Lung (tissue), 12 donors: ENCODE measurements around the gene IFTAP. TPM values are rescaled to one million over a fixed set of nuclear protein-coding genes. Genes with fewer than 3 reads are reported as not detected.

ENCODE experiments used
- ATAC-seq: fragments of 200-7000 bp; cut with Tn5 transposase; one replicate; pipeline ENCODE4 v1.9.1; 2020; ENCODE audit warnings: moderate number of reproducible peaks; ENCODE audit not compliant: insufficient read depth, low FRiP score
- DNase-seq, 3 donors: peaks; one replicate each; pipeline ENCODE4 v3.0.0-alpha.2; 2013 to 2017
- H3K27ac ChIP-seq, 2 donors: one replicate each; pipeline ENCODE4 v1.5.1; 2013; ENCODE audit warnings: mild to moderate bottlenecking in 2 of 2, moderate library complexity in 2 of 2, control low read depth in 1 of 2, inconsistent platforms in 1 of 2, low read depth in 1 of 2, low read length in 1 of 2
- H3K27me3 ChIP-seq, 3 donors: one replicate each; pipeline ENCODE4 v1.5.1; 2013; ENCODE audit warnings: low read length in 2 of 3; ENCODE audit not compliant: control insufficient read depth in 3 of 3, insufficient read depth in 3 of 3
- H3K36me3 ChIP-seq, 4 donors: one replicate each; pipeline ENCODE4 v1.5.1; 2013; ENCODE audit warnings: low read length in 4 of 4, mild to moderate bottlenecking in 1 of 4, moderate library complexity in 1 of 4; ENCODE audit not compliant: control insufficient read depth in 4 of 4, insufficient read depth in 4 of 4
- H3K4me1 ChIP-seq, 5 donors: one replicate each; pipeline ENCODE4 v1.5.1; 2013; ENCODE audit warnings: low read length in 5 of 5, mild to moderate bottlenecking in 2 of 5, moderate library complexity in 1 of 5; ENCODE audit not compliant: control insufficient read depth in 5 of 5, insufficient read depth in 5 of 5
- H3K4me3 ChIP-seq: one replicate; pipeline ENCODE4 v1.5.1; 2013; ENCODE audit warnings: mild to moderate bottlenecking, control low read depth, moderate library complexity
- H3K9ac ChIP-seq, 2 donors: one replicate each; pipeline ENCODE4 v1.5.1; 2013; ENCODE audit warnings: low read length in 2 of 2, control low read depth in 1 of 2; ENCODE audit not compliant: insufficient read depth in 1 of 2
- H3K9me3 ChIP-seq, 4 donors: one replicate each; pipeline ENCODE4 v1.5.1; 2013; ENCODE audit warnings: low read length in 3 of 4, mild to moderate bottlenecking in 1 of 4, moderate library complexity in 1 of 4; ENCODE audit not compliant: control insufficient read depth in 4 of 4, insufficient read depth in 3 of 4
- WGBS, 2 donors: extraction: QIAGEN DNeasy Blood & Tissue Kit; methylation state at CpG; one replicate each; pipeline ENCODE4 v1.1.7; 2013; 5-methylcytosine and 5-hydroxymethylcytosine counted together
- polyA plus RNA-seq, 2 donors: library from polyadenylated mRNA; stranded (reverse); fragments of 200-250 nt; gene quantifications; one replicate each; pipeline ENCODE4 v1.2.1, GENCODE V29; 2013
- total RNA-seq, 2 donors: library from RNA; depleted of rRNA in 1 of 2; stranded (reverse); fragments of >200 nt in 1 of 2; gene quantifications; one replicate each; pipeline ENCODE4 v1.2.1, GENCODE V29; 2014 to 2021
- TF ChIP-seq, protein P1 (sequence below): IDR thresholded peaks from 2 replicates; pipeline ENCODE4 v1.5.1; 2012; ENCODE audit warnings: mild to moderate bottlenecking; ENCODE audit errors: control extremely low read depth, extremely low read depth
- donor health status: control.
- donor health status: control.
- donor health status: Bipolar disorder and iron deficiency.
- donor health status: healthy.
- donor health status: DM: yes; HTN: yes; CAD: no.

IFTAP gene
- total and polyA plus RNA-seq, 4 donors, result 17.7 to 36.1 (median 24.5) TPM

DNA sequence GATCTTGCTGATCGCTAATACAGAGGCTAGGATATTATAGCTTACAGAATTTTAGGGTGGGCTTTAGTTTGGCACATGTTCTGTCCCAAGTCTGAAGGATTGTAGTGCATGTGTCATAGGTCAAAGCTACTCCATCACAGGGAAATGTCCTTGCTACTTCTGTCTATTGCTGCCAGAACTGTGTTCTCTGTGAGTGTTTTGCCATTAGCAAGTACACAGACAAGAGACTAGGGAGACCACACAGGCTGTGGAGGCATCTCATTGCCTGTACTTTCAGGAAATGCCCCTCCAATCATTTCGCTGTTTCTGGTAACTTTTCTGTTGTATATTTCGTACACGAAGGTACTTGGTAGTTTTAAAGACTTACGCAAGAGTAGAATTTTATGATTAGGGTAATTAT, 29.2 kb downstream of the IFTAP start:
- H3K9me3 ChIP-seq, result no peaks in the 10 kb centered on the region
- H3K27ac ChIP-seq, result no peak overlapping the region
- TF ChIP-seq, protein P1, sequence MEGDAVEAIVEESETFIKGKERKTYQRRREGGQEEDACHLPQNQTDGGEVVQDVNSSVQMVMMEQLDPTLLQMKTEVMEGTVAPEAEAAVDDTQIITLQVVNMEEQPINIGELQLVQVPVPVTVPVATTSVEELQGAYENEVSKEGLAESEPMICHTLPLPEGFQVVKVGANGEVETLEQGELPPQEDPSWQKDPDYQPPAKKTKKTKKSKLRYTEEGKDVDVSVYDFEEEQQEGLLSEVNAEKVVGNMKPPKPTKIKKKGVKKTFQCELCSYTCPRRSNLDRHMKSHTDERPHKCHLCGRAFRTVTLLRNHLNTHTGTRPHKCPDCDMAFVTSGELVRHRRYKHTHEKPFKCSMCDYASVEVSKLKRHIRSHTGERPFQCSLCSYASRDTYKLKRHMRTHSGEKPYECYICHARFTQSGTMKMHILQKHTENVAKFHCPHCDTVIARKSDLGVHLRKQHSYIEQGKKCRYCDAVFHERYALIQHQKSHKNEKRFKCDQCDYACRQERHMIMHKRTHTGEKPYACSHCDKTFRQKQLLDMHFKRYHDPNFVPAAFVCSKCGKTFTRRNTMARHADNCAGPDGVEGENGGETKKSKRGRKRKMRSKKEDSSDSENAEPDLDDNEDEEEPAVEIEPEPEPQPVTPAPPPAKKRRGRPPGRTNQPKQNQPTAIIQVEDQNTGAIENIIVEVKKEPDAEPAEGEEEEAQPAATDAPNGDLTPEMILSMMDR, result no peak
- H3K9ac ChIP-seq, result no peak overlapping the region
- no peak overlapping the region for H3K4me3 ChIP-seq
- ATAC-seq (no peak), DNase-seq (peak; percentile 36 to 54 (median 38))
- peaks cover 0 to 3% (median 0%) of the 10 kb centered on the region in 4 donors for H3K36me3 ChIP-seq
- WGBS, 2 donors, result 85 to 92% methylated on average over 5 of the region's 5 CpGs
- peaks cover 0 to 15% (median 8%) of the 10 kb centered on the region in 5 donors for H3K4me1 ChIP-seq
- no peaks in the 10 kb centered on the region for H3K27me3 ChIP-seq

DNA sequence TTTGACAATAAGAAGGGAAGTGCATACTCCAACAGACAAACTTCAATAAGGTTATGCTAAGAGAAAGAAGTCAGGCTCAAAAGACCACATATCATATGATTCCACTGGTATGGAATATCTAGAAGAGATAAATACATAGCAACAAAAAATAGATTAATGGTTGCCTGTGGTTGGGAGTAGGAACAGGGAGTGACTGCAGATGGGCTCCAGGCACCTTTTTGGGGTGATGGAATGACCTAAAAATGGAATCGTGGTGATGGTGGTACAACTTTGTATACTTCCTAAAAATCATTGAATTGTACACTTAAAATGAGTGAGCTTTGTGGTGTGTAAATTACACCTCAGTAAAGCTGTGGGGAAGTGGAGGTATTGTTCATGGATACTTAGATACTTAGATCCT, 32.7 kb downstream of the IFTAP start:
- no peak overlapping the region for H3K9ac ChIP-seq
- DNase-seq, result no peak
- no peak overlapping the region for H3K4me3 ChIP-seq
- peaks cover 0 to 3% (median 0%) of the 10 kb centered on the region in 4 donors for H3K36me3 ChIP-seq
- WGBS, 2 donors, result 87 to 100% methylated on average over 1 of the region's 1 CpG
- no peak for ATAC-seq
- H3K27ac ChIP-seq, result no peak overlapping the region
- peaks cover 0 to 8% (median 0%) of the 10 kb centered on the region in 5 donors for H3K4me1 ChIP-seq
- H3K27me3 ChIP-seq, result no peaks in the 10 kb centered on the region
- H3K9me3 ChIP-seq, result no peaks in the 10 kb centered on the region
- TF ChIP-seq, protein P1, result no peak

DNA sequence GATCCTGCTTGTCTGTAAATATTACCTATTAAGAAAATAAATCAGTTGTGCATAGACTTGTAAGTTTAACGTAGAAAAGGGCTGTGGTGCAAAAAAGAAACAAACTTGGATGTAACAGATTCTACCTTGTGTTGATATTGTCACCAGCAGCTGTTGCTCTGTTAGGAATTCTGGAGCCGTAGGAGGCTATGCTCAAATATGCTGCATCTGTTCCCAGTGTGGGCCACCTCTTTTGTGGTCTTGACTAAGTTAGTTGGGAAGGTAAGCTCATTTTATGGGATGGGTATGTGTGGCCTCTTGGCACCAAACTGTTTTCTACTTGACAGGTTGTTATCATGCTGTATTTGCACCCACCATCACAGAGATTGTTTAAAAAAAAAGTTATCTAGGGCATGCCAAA, 33.2 kb downstream of the IFTAP start:
- Histone ChIP-seq H3K4me1 (peaks cover 0 to 8% (median 0%) of the 10 kb centered on the region in 5 donors), H3K9me3 (no peaks in the 10 kb centered on the region), H3K27ac (no peak overlapping the region), H3K36me3 (peaks cover 0 to 3% (median 0%) of the 10 kb centered on the region in 4 donors), H3K9ac (no peak overlapping the region), H3K27me3 (no peaks in the 10 kb centered on the region), H3K4me3 (no peak overlapping the region)
- TF ChIP-seq, protein P1, result no peak
- no peak for ATAC-seq
- 90 to 93% methylated on average over 2 of the region's 2 CpGs for WGBS, 2 donors
- DNase-seq, result no peak

DNA sequence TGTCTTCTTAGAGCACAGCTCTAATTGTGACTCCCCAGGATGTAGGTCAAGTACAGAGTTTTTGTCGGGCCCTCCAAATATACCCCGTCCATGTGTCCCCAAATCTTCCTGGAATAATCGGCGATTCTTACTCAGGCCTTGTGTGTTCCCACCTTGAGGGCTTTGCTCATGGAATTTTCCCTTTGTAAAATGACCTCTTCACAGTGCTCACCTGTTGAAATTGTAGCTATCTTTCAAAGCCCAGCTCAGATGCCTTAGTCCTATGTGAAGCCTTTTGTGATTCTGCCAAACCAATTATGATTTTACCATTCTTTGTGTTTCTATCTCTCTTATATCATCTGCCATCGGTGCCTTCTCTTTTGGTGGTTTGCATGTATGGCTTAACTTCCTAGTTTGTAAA, 33.8 kb downstream of the IFTAP start:
- TF ChIP-seq, protein P1, result no peak
- peaks cover 0 to 3% (median 0%) of the 10 kb centered on the region in 4 donors for H3K36me3 ChIP-seq
- 80 to 95% methylated on average over 5 of the region's 5 CpGs for WGBS, 2 donors
- no peaks in the 10 kb centered on the region for H3K27me3 ChIP-seq
- no peaks in the 10 kb centered on the region for H3K9me3 ChIP-seq
- peaks cover 0 to 8% (median 0%) of the 10 kb centered on the region in 5 donors for H3K4me1 ChIP-seq
- no peak for ATAC-seq
- no peak for DNase-seq
- H3K4me3 ChIP-seq, result no peak overlapping the region
- no peak overlapping the region for H3K27ac ChIP-seq
- H3K9ac ChIP-seq, result no peak overlapping the region
